ENCODE data around the gene RIPOR1.

GRCh38 chr16:67579686-67580085 is 51.1 kb downstream of the RIPOR1 start:
- TF ChIP-seq, protein P1, sequence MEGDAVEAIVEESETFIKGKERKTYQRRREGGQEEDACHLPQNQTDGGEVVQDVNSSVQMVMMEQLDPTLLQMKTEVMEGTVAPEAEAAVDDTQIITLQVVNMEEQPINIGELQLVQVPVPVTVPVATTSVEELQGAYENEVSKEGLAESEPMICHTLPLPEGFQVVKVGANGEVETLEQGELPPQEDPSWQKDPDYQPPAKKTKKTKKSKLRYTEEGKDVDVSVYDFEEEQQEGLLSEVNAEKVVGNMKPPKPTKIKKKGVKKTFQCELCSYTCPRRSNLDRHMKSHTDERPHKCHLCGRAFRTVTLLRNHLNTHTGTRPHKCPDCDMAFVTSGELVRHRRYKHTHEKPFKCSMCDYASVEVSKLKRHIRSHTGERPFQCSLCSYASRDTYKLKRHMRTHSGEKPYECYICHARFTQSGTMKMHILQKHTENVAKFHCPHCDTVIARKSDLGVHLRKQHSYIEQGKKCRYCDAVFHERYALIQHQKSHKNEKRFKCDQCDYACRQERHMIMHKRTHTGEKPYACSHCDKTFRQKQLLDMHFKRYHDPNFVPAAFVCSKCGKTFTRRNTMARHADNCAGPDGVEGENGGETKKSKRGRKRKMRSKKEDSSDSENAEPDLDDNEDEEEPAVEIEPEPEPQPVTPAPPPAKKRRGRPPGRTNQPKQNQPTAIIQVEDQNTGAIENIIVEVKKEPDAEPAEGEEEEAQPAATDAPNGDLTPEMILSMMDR (IDR thresholded peaks at IDR 0.05; ENCODE audit: low read length), result no peak
- TF ChIP-seq EZH2 (IDR thresholded peaks at IDR 0.05; ENCODE audit: borderline replicate concordance, low read length), result no peak
